Mesenchymal stem cell (in vitro differentiated cells and primary cell): Measurements from ENCODE around the gene QTRT2.

Experiments
- DNase-seq: peaks from one replicate; pipeline ENCODE4 v3.0.0-alpha.2; 2013
- H2AFZ ChIP-seq: one replicate; pipeline ENCODE4 v1.6.1; 2013; ENCODE audit warnings: low read depth, mild to moderate bottlenecking, control low read depth, inconsistent platforms, low read length, moderate library complexity
- H2AK5ac ChIP-seq: 2 replicates; pipeline ENCODE4 v1.6.1; 2013; ENCODE audit warnings: low read length, moderate library complexity, mild to moderate bottlenecking, inconsistent platforms; ENCODE audit not compliant: severe bottlenecking
- H2BK120ac ChIP-seq: one replicate; pipeline ENCODE4 v1.6.1; 2013; ENCODE audit warnings: low read depth, mild to moderate bottlenecking, inconsistent platforms, low read length, moderate library complexity
- H2BK12ac ChIP-seq, 2 experiments: one replicate each; pipeline ENCODE4 v1.6.1; 2013; ENCODE audit warnings: inconsistent platforms in 2 of 2, low read length in 2 of 2, mild to moderate bottlenecking in 2 of 2, moderate library complexity in 2 of 2, control low read depth in 1 of 2
- H2BK15ac ChIP-seq: one replicate; pipeline ENCODE4 v1.6.1; 2013; ENCODE audit warnings: mild to moderate bottlenecking, low read depth, inconsistent platforms; ENCODE audit not compliant: poor library complexity, severe bottlenecking
- H2BK5ac ChIP-seq: 2 replicates; pipeline ENCODE4 v1.6.1; 2013; ENCODE audit warnings: low read depth, mild to moderate bottlenecking, low read length, control low read depth, inconsistent platforms; ENCODE audit not compliant: poor library complexity, severe bottlenecking
- H3K14ac ChIP-seq, 2 experiments: one replicate each; pipeline ENCODE4 v1.6.1; 2013; ENCODE audit warnings: inconsistent platforms in 2 of 2, low read length in 2 of 2, control low read depth in 1 of 2, mild to moderate bottlenecking in 1 of 2, moderate library complexity in 1 of 2
- H3K18ac ChIP-seq, 2 experiments: one replicate each; pipeline ENCODE4 v1.6.1; 2013; ENCODE audit warnings: inconsistent platforms in 2 of 2, low read length in 2 of 2, control low read depth in 1 of 2, low read depth in 1 of 2, mild to moderate bottlenecking in 1 of 2
- H3K23ac ChIP-seq, 2 experiments: one replicate each; pipeline ENCODE4 v1.6.1; 2013; ENCODE audit warnings: inconsistent platforms in 2 of 2, low read length in 2 of 2, mild to moderate bottlenecking in 2 of 2, moderate library complexity in 2 of 2, control low read depth in 1 of 2
- H3K27ac ChIP-seq: 2 replicates; pipeline ENCODE4 v1.5.1; 2013; ENCODE audit warnings: mild to moderate bottlenecking, moderate library complexity, low read length, control low read depth, inconsistent platforms; ENCODE audit not compliant: poor library complexity, severe bottlenecking
- H3K27me3 ChIP-seq, 2 experiments: 2 replicates each; pipeline versions ENCODE4 v1.6.1 to v1.7.0; 2013; ENCODE audit warnings: low read length in 2 of 2, mild to moderate bottlenecking in 2 of 2, moderate library complexity in 2 of 2, control low read depth in 1 of 2, inconsistent platforms in 1 of 2; ENCODE audit not compliant: control insufficient read depth in 1 of 2, insufficient read depth in 1 of 2
- H3K36me3 ChIP-seq, 2 experiments: 2 replicates each; pipeline versions ENCODE4 v1.6.1 to v1.7.0; 2013; ENCODE audit warnings: low read length in 2 of 2, control low read depth in 1 of 2, inconsistent platforms in 1 of 2, low read depth in 1 of 2, mild to moderate bottlenecking in 1 of 2; ENCODE audit not compliant: insufficient read depth in 2 of 2, control insufficient read depth in 1 of 2
- H3K4ac ChIP-seq, 2 experiments: one replicate each; pipeline ENCODE4 v1.6.1; 2013; ENCODE audit warnings: inconsistent platforms in 2 of 2, low read length in 2 of 2, mild to moderate bottlenecking in 2 of 2, moderate library complexity in 2 of 2, control low read depth in 1 of 2, low read depth in 1 of 2
- H3K4me1 ChIP-seq: 2 replicates; pipeline ENCODE4 v1.6.1; 2013; ENCODE audit warnings: low read depth, low read length, control low read depth; ENCODE audit not compliant: control insufficient read depth, insufficient read depth
- H3K4me2 ChIP-seq: 2 replicates; pipeline ENCODE4 v1.6.1; 2013; ENCODE audit warnings: low read length, mild to moderate bottlenecking, inconsistent platforms; ENCODE audit not compliant: poor library complexity, severe bottlenecking
- H3K4me3 ChIP-seq, 2 experiments: 2 replicates each; pipeline versions ENCODE4 v1.5.1 to v1.7.0; 2013; ENCODE audit warnings: low read length in 2 of 2, mild to moderate bottlenecking in 2 of 2, control low read depth in 1 of 2, low read depth in 1 of 2; ENCODE audit not compliant: insufficient read depth in 1 of 2
- H3K79me1 ChIP-seq: replicated peaks from 2 replicates; pipeline ENCODE4 v1.6.1; 2013; ENCODE audit warnings: mild to moderate bottlenecking, control low read depth, low read length, inconsistent platforms; ENCODE audit not compliant: poor library complexity, severe bottlenecking
- H3K9ac ChIP-seq: 2 replicates; pipeline ENCODE4 v1.7.0; 2013; ENCODE audit warnings: mild to moderate bottlenecking, low read length, moderate library complexity
- H3K9me3 ChIP-seq: 2 replicates; pipeline ENCODE4 v1.7.0; 2013; ENCODE audit warnings: mild to moderate bottlenecking, low read length; ENCODE audit not compliant: control insufficient read depth
- H4K8ac ChIP-seq: one replicate; pipeline ENCODE4 v1.6.1; 2013; ENCODE audit warnings: inconsistent platforms, mild to moderate bottlenecking, low read length, moderate library complexity
- H4K91ac ChIP-seq: one replicate; pipeline ENCODE4 v1.6.1; 2013; ENCODE audit warnings: mild to moderate bottlenecking, low read length, inconsistent platforms
- WGBS: methylation state at CpG from one replicate; pipeline ENCODE4 v1.1.7; 2013; ENCODE audit warnings: mixed read lengths; 5-methylcytosine and 5-hydroxymethylcytosine counted together

The QTRT2 gene

DNA sequence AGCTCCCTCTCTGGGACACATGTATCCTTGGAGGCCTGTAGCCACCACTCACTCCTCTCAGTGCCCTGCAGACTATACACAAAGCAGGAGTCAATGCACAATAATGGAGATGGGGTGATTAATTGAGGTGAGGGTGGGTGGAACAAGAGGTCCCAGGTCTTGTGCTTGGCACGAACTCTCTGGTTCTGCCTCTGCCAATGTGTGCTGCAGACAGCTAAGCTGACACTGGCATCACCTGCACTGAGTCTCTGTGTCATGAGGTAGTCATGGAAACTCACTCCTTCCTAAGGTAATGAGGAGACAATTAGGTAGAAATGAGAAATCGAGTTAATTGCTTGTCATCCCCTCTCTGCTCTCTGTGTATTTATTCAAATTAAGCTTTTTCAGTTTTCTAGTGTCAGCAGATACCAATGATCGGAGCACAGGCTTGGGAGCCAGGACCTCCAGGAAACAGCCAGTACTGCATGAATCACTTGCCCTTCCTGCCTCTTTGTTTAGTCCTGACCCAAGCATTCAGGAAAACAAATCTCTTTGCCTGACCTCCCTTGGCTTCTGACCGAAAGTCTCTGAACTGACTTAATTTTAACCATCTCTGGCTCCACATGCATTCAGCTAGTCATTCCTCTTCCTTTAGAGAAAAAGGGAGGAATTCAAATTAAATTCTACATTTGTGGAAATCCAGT lies 65.6 kb downstream of the QTRT2 start:
- peak; percentile 73 for DNase-seq
- Histone ChIP-seq H2BK12ac (peak overlapping the region; percentile 75 to 98), H3K4me3 (no peak overlapping the region), H3K9me3 (no peaks in the 10 kb centered on the region), H3K36me3 (no peaks in the 10 kb centered on the region), H3K4me1 (peaks cover 2% of the 10 kb centered on the region), H3K14ac (no peak overlapping the region), H3K18ac (peak overlapping the region; percentile 44 to 89), H3K4ac (peak overlapping the region; percentile 45 to 96), H4K8ac (peak overlapping the region; percentile 41), H2AK5ac (no peak overlapping the region), H2BK15ac (peak overlapping the region; percentile 44), H3K9ac (no peak overlapping the region), H4K91ac (peak overlapping the region; percentile 87), H3K23ac (no peak overlapping the region), H2BK5ac (no peak overlapping the region), H2AFZ (no peak overlapping the region), H3K4me2 (no peak overlapping the region), H3K27ac (no peak overlapping the region), H3K79me1 (no peaks in the 10 kb centered on the region), H3K27me3 (no peaks in the 10 kb centered on the region), H2BK120ac (peak overlapping the region; percentile 21)
- WGBS = 33% methylated on average over 2 of the region's 4 CpGs

DNA sequence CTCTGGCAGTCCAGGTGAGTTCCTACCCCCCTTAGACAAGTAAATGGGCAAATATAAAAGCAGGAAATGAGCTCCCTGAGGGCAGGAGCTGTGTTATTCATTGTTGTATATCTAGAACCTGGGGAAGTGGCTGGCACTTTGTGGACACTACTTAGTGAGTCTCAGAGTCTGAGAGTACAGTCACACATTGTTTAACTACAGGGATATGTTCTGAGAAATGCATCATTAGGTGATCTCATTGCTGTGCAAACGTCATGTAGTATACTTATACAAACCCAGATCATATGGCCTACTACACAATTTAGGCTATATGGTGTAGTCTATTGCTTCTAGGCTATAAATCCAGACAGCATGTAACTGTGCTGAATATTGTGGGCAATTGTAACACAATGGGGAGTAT lies 69.9 kb downstream of the QTRT2 start:
- H3K4ac ChIP-seq = peak overlapping the region in 1 of 2 experiments; percentile 8
- no peak overlapping the region for H2BK12ac ChIP-seq
- no peak overlapping the region for H3K4me3 ChIP-seq
- no peak overlapping the region for H4K8ac ChIP-seq
- peak overlapping the region; percentile 67 for H2BK120ac ChIP-seq
- peaks cover 2% of the 10 kb centered on the region for H3K4me1 ChIP-seq
- no peak overlapping the region for H2AK5ac ChIP-seq
- H3K27ac ChIP-seq = no peak overlapping the region
- H3K23ac ChIP-seq = no peak overlapping the region
- H3K14ac ChIP-seq = no peak overlapping the region
- H3K9me3 ChIP-seq = no peaks in the 10 kb centered on the region
- peak overlapping the region in 1 of 2 experiments; percentile 65 for H3K18ac ChIP-seq
- H3K4me2 ChIP-seq = no peak overlapping the region
- H3K27me3 ChIP-seq = no peaks in the 10 kb centered on the region
- H3K9ac ChIP-seq = no peak overlapping the region
- H3K79me1 ChIP-seq = no peaks in the 10 kb centered on the region
- H2AFZ ChIP-seq = no peak overlapping the region
- no peaks in the 10 kb centered on the region for H3K36me3 ChIP-seq
- no peak for DNase-seq
- no peak overlapping the region for H2BK5ac ChIP-seq
- H2BK15ac ChIP-seq = no peak overlapping the region
- no CpG with 5 or more reads among the region's 1 CpG for WGBS
- H4K91ac ChIP-seq = no peak overlapping the region

DNA sequence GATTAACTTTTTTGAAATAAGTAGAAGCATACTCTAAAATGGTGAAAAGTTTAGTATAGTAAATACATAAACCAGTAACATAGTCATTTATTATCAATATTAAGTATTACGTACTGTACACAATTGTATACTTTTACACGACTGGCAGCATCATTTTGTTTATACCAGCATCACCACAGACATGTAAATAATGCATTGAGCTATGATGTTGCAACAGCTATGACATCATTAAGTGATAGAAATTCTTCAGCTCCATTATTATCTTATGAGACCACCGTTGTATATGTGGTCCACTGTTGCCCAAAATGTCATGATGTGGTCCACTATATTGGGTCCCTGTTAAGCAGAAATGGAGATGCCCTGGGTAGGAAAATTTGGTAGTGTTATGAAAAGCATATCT lies 71.0 kb downstream of the QTRT2 start:
- Histone ChIP-seq H3K4me3 (no peak overlapping the region), H2BK15ac (no peak overlapping the region), H2BK12ac (no peak overlapping the region), H3K23ac (no peak overlapping the region), H2BK120ac (no peak overlapping the region), H2BK5ac (no peak overlapping the region), H3K14ac (no peak overlapping the region), H3K9me3 (no peaks in the 10 kb centered on the region), H3K27ac (no peak overlapping the region), H3K36me3 (no peaks in the 10 kb centered on the region), H4K91ac (no peak overlapping the region), H2AFZ (no peak overlapping the region), H3K4me2 (no peak overlapping the region), H2AK5ac (no peak overlapping the region), H4K8ac (no peak overlapping the region), H3K4ac (no peak overlapping the region), H3K79me1 (no peaks in the 10 kb centered on the region), H3K9ac (no peak overlapping the region), H3K18ac (no peak overlapping the region), H3K4me1 (no peaks in the 10 kb centered on the region), H3K27me3 (no peaks in the 10 kb centered on the region)
- 31% methylated on average over 1 of the region's 3 CpGs for WGBS
- DNase-seq = peak; percentile 86

DNA sequence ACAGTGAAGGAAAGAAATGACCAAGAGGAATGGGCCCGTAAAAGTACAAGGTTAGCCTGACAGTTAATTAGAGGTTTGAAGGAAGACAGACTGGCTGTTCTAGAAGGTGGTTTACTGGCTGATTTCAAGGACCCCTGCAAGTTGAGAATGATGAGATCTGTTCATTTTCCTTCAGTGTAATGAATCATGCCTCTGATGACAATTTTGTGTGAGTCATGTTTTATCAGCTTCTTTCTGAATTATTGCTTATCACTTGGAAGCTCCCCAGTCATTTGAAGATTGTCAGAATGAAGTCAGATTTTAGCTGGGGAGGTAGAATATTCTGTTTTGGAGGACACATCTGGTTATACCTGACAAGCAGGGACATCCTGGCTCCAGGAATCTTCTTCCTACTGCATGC lies 71.7 kb downstream of the QTRT2 start:
- no peaks in the 10 kb centered on the region for H3K79me1 ChIP-seq
- H4K8ac ChIP-seq = no peak overlapping the region
- no peaks in the 10 kb centered on the region for H3K4me1 ChIP-seq
- H3K27ac ChIP-seq = no peak overlapping the region
- no peak overlapping the region for H3K14ac ChIP-seq
- H2AK5ac ChIP-seq = no peak overlapping the region
- no peak overlapping the region for H4K91ac ChIP-seq
- no peaks in the 10 kb centered on the region for H3K27me3 ChIP-seq
- 21% methylated on average over 1 of the region's 1 CpG for WGBS
- no peak overlapping the region for H3K23ac ChIP-seq
- no peak overlapping the region for H3K4me3 ChIP-seq
- no peak overlapping the region for H2BK5ac ChIP-seq
- H2BK12ac ChIP-seq = peak overlapping the region in 1 of 2 experiments; percentile 95
- H2AFZ ChIP-seq = no peak overlapping the region
- peak overlapping the region in 1 of 2 experiments; percentile 37 for H3K18ac ChIP-seq
- no peak overlapping the region for H3K4ac ChIP-seq
- H3K9me3 ChIP-seq = no peaks in the 10 kb centered on the region
- H2BK15ac ChIP-seq = no peak overlapping the region
- H3K9ac ChIP-seq = no peak overlapping the region
- H2BK120ac ChIP-seq = no peak overlapping the region
- no peak overlapping the region for H3K4me2 ChIP-seq
- no peaks in the 10 kb centered on the region for H3K36me3 ChIP-seq
- DNase-seq = peak; percentile 62
